K562 (cell line): ENCODE data around the gene DNM1. TPM values are rescaled to one million over a fixed set of nuclear protein-coding genes. Genes with fewer than 3 reads are reported as not detected.

Source experiments
- IRF2 ChIP-seq: sonication (generic); formaldehyde crosslinking; IDR thresholded peaks from 2 replicates; pipeline ENCODE4 v1.8.1; 2022; ENCODE audit warnings: mild to moderate bottlenecking, missing genetic modification reagents
- NR4A1 ChIP-seq, 2 experiments: fragments of 250-450 bp in 1 of 2; fragments of 450-650 bp in 1 of 2; sonication (Bioruptor Pico) in 1 of 2; IDR thresholded peaks; 2 replicates each; pipeline versions ENCODE4 v1.4.0 to v1.6.1; 2016 to 2020; ENCODE audit warnings: mild to moderate bottlenecking in 2 of 2, missing compliant biosample characterization in 1 of 2, missing genetic modification characterization in 1 of 2, moderate library complexity in 1 of 2
- SRSF9 ChIP-seq: fragments of 200-400 bp; formaldehyde crosslinking; IDR thresholded peaks from 2 replicates; pipeline ENCODE4 v1.6.1; 2017; ENCODE audit warnings: low read depth, low read length, borderline replicate concordance
- ZNF589 ChIP-seq: fragments of 200-800 bp; sonication (Bioruptor generic); IDR thresholded peaks from 2 replicates; pipeline ENCODE4 v1.6.1; 2016; ENCODE audit warnings: low read depth, missing genetic modification characterization, missing compliant biosample characterization
- polyA plus RNA-seq, 8 experiments: library from polyadenylated mRNA; depleted of rRNA in 4 of 8; stranded (reverse) in 5 of 8; unstranded in 3 of 8; fragments of >200 nt; fragmentation: Nextera tagmentation in 2 of 8; fragmentation: Illumina TruSeq in 1 of 8; extraction: Ambion mirVana in 2 of 8; extraction: Trizol in 1 of 8; gene quantifications; 2 replicates each; pipeline versions ENCODE4 v1.2.1 to v1.2.3, GENCODE V29; 2011 to 2014; ENCODE audit warnings: inconsistent platforms in 1 of 8, missing spikeins in 1 of 8
- total RNA-seq, 7 experiments: library from RNA; depleted of rRNA in 6 of 7; stranded (reverse); fragments of >200 nt in 6 of 7; fragmentation: Illumina TruSeq in 2 of 7; extraction: Trizol in 2 of 7; gene quantifications; 2 replicates each; pipeline versions ENCODE4 v1.2.1 to v1.2.3, GENCODE V29; 2011 to 2021; ENCODE audit warnings: low replicate concordance in 1 of 7
- TF ChIP-seq, protein P1 (sequence below), 2 experiments: fragments of 450-650 bp; formaldehyde crosslinking in 1 of 2; IDR thresholded peaks; 2 replicates each; pipeline versions ENCODE4 v1.4.0 to v1.6.1; 2014 to 2020; ENCODE audit warnings: mild to moderate bottlenecking in 2 of 2, borderline replicate concordance in 1 of 2, low read depth in 1 of 2
- TF ChIP-seq, protein P2 (sequence below): fragments of 250-450 bp; sonication (Bioruptor Pico); IDR thresholded peaks from 2 replicates; pipeline ENCODE4 v1.8.0; 2021; ENCODE audit warnings: mild to moderate bottlenecking, moderate library complexity
- TF ChIP-seq, protein P3 (sequence below), 2 experiments: fragments of 450-650 bp; IDR thresholded peaks; 2 replicates each; pipeline ENCODE4 v1.6.1; 2016; ENCODE audit warnings: mild to moderate bottlenecking in 2 of 2, borderline replicate concordance in 1 of 2, low read depth in 1 of 2, moderate library complexity in 1 of 2

Gene DNM1
- total and polyA plus RNA-seq, 9 of the 15 experiments (the other 6 are each of a cell fraction or from before 2014, with no cell fraction given): 0.39 to 23.1 (median 9.1) TPM

DNA sequence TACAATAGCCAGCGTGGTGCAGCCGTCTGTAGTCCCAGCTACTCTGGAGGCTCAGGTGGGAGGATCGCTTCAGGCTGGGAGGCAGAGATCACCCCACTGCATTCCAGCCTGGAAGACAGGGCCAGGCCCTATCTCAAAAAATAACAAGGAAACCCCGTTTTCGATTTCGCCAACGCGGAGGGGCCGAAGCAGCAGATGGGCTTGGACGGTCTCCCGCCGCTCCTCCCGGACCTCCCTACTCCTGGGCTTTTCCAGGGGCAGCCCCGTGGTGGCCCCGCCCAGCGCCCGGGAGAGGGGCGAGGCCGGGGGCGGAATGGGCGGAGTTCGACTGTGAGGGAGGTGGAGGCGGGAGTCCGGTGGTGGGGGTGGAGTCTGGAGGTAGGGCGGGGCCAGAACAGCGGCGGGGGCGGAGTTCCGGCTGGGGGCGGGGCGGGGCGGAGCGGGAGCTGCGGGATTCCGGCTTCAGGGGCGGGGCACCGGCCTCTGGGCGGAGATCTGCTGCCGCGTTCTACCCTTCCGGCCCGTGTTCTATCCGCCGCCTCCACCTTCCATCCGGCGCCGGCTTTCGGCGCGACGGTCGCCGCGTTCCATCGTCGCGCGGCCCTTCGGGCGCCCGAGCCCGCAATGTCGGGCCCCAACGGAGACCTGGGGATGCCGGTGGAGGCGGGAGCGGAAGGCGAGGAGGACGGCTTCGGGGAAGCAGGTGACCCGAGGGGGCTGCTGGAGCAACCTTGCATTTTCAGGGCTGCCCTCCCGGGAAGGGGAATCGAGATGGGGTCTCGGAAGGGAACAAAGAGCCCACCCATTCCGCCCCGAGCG lies 43.2 kb upstream of the DNM1 start, which contains the start of gene BBLN (continued):
- TF ChIP-seq, protein P1, sequence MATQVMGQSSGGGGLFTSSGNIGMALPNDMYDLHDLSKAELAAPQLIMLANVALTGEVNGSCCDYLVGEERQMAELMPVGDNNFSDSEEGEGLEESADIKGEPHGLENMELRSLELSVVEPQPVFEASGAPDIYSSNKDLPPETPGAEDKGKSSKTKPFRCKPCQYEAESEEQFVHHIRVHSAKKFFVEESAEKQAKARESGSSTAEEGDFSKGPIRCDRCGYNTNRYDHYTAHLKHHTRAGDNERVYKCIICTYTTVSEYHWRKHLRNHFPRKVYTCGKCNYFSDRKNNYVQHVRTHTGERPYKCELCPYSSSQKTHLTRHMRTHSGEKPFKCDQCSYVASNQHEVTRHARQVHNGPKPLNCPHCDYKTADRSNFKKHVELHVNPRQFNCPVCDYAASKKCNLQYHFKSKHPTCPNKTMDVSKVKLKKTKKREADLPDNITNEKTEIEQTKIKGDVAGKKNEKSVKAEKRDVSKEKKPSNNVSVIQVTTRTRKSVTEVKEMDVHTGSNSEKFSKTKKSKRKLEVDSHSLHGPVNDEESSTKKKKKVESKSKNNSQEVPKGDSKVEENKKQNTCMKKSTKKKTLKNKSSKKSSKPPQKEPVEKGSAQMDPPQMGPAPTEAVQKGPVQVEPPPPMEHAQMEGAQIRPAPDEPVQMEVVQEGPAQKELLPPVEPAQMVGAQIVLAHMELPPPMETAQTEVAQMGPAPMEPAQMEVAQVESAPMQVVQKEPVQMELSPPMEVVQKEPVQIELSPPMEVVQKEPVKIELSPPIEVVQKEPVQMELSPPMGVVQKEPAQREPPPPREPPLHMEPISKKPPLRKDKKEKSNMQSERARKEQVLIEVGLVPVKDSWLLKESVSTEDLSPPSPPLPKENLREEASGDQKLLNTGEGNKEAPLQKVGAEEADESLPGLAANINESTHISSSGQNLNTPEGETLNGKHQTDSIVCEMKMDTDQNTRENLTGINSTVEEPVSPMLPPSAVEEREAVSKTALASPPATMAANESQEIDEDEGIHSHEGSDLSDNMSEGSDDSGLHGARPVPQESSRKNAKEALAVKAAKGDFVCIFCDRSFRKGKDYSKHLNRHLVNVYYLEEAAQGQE (IDR thresholded peaks at IDR 0.05; ENCODE audit: borderline replicate concordance): no peak
- TF ChIP-seq, protein P1 (CRISPR knock-in tag; IDR thresholded peaks at IDR 0.05; ENCODE audit: low read depth): peak; percentile 88
- TF ChIP-seq, protein P2, sequence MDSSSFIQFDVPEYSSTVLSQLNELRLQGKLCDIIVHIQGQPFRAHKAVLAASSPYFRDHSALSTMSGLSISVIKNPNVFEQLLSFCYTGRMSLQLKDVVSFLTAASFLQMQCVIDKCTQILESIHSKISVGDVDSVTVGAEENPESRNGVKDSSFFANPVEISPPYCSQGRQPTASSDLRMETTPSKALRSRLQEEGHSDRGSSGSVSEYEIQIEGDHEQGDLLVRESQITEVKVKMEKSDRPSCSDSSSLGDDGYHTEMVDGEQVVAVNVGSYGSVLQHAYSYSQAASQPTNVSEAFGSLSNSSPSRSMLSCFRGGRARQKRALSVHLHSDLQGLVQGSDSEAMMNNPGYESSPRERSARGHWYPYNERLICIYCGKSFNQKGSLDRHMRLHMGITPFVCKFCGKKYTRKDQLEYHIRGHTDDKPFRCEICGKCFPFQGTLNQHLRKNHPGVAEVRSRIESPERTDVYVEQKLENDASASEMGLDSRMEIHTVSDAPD (CRISPR knock-in tag): no peak
- TF ChIP-seq NR4A1 (CRISPR knock-in tag; IDR thresholded peaks at IDR 0.05): peak; percentile 93
- peak; percentile 38 for TF ChIP-seq NR4A1 (tag; IDR thresholded peaks at IDR 0.05)
- no peak for TF ChIP-seq SRSF9
- TF ChIP-seq ZNF589 (CRISPR knock-in tag): no peak
- no peak for TF ChIP-seq IRF2
- TF ChIP-seq, protein P3, sequence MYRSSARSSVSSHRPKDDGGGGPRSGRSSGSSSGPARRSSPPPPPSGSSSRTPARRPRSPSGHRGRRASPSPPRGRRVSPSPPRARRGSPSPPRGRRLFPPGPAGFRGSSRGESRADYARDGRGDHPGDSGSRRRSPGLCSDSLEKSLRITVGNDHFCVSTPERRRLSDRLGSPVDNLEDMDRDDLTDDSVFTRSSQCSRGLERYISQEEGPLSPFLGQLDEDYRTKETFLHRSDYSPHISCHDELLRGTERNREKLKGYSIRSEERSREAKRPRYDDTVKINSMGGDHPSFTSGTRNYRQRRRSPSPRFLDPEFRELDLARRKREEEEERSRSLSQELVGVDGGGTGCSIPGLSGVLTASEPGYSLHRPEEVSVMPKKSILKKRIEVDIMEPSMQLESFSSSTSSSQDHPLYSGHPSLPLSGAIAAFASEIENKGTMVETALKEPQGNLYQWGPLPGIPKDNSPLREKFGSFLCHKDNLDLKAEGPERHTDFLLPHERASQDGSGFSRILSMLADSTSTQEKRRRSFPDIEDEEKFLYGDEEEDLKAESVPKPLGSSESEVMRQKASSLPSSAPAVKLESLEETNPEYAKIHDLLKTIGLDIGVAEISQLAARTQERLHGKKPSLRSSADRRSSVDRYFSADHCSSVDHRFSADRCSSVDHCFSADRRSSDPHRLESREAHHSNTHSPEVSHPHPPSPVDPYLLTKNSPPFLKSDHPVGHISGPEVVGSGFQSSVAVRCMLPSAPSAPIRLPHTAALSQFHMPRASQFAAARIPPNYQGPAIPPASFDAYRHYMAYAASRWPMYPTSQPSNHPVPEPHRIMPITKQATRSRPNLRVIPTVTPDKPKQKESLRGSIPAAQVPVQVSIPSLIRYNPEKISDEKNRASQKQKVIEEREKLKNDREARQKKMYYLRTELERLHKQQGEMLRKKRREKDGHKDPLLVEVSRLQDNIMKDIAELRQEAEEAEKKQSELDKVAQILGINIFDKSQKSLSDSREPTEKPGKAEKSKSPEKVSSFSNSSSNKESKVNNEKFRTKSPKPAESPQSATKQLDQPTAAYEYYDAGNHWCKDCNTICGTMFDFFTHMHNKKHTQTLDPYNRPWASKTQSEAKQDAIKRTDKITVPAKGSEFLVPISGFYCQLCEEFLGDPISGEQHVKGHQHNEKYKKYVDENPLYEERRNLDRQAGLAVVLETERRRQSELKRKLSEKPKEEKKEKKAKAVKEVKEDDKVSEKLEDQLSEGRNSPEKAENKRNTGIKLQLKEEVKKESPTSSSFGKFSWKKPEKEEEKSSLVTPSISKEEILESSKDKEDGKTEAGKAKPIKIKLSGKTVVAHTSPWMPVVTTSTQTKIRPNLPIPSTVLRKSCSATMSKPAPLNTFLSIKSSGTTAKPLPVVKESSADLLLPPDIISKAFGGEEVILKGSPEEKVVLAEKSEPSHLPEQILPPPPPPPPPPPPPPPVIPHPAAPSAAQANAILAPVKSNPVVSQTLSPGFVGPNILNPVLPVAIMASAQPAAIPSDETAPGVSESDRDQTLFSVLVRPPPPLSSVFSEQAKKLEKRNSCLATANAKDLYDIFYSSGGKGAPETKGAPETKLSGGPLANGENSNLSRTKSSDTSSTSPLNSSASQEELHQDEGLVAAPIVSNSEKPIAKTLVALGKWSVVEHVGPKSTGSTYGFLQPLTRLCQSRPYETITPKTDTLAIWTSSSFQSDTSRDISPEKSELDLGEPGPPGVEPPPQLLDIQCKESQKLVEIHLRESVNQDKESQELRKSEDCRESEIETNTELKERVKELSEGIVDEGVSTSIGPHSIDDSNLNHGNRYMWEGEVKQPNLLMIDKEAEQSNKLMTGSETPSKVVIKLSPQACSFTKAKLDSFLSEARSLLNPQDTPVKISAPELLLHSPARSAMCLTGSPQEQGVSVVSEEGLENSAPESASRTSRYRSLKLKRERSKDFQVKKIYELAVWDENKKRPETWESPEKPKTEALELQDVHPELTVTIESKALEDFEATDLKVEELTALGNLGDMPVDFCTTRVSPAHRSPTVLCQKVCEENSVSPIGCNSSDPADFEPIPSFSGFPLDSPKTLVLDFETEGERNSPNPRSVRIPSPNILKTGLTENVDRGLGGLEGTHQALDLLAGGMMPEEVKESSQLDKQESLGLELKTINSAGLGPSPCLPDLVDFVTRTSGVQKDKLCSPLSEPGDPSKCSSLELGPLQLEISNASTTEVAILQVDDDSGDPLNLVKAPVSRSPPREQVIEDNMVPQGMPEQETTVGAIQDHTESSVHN (IDR thresholded peaks at IDR 0.05; ENCODE audit: borderline replicate concordance in 1 of 2, low read depth in 1 of 2): no peak
